Motor neuron (in vitro differentiated cells): ENCODE measurements around the gene GLI2. TPM values are rescaled to one million over a fixed set of nuclear protein-coding genes. Genes with fewer than 3 reads are reported as not detected.

Experiments
- ATAC-seq, 8 experiments: fragments of 200-7000 bp; cut with Tn5 transposase; replicated peaks in 6 of 8; 2 replicates each; pipeline ENCODE4 v1.8.0; 2021; ENCODE audit warnings: mild to moderate bottlenecking in 8 of 8, moderate library complexity in 8 of 8
- H3K27ac ChIP-seq, 2 donors: fragments of 250-450 bp; sonication (Bioruptor Pico); 2 replicates each; pipeline ENCODE4 v1.9.0; 2021; ENCODE audit warnings: antibody characterized with exemption in 2 of 2, mild to moderate bottlenecking in 2 of 2, moderate library complexity in 1 of 2
- H3K4me1 ChIP-seq, 2 donors: fragments of 250-450 bp; sonication (Bioruptor Pico); replicated peaks in 1 of 2; 2 replicates each; pipeline ENCODE4 v1.6.1; 2021; ENCODE audit warnings: antibody characterized with exemption in 2 of 2, mild to moderate bottlenecking in 2 of 2, moderate library complexity in 1 of 2
- H3K4me3 ChIP-seq, 5 donors: fragments of 250-450 bp; sonication (Bioruptor Pico); 2 replicates each; pipeline ENCODE4 v1.9.0; 2021; ENCODE audit warnings: antibody characterized with exemption in 5 of 5, mild to moderate bottlenecking in 5 of 5, moderate library complexity in 4 of 5
- WGBS, 10 experiments: fragments of 450-650 bp; shearing (Covaris generic); methylation state at CpG; one replicate each; pipeline ENCODE4 v1.0.0; 2022; 5-methylcytosine and 5-hydroxymethylcytosine counted together
- in situ Hi-C, 9 experiments: fragments of 400-800 bp; cut with MboI; loops; one replicate each; pipeline ENCODE4 v1.15.0; 2021; ENCODE audit warnings: low sequenced_read_pairs in 9 of 9, low pct_unique_long_range_greater_than_20kb in 2 of 9; ENCODE audit not compliant: unreplicated experiment in 9 of 9
- total RNA-seq, 8 experiments: library from RNA; unstranded; fragments of 300-600 nt; gene quantifications; 2 replicates each; pipeline versions ENCODE4 v1.2.3 to v1.2.4, GENCODE V29; 2022

The GLI2 gene
- total RNA-seq, 8 experiments from 2014 or later = 0.45 to 11.1 (median 2.8) TPM

DNA sequence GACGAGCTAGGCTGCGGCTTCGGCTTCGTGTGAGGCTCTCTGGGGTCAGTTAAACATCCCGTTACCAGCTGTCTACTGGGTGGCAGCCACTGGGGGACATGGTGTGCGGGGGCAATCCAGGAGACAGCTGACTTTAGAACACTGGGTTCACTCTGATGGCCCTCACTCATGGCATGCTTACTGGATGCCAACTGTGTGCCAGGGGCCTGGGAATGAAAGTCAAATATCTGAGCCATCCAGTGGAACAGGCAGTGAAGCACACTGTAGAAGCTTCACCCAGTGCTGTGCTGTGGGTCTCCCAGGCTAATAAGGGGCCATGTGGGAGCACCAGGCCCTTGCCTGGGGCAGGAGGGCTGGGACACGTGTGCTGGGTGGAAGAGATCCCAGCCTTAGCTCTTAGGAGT, 48.3 kb downstream of the GLI2 start:
- in situ Hi-C loops = no loop called here
- Histone ChIP-seq H3K27ac (peak overlapping the region in 1 of 2 donors; percentile 55), H3K4me3 (no peak overlapping the region), H3K4me1 (peaks cover 28 to 34% of the 10 kb centered on the region in 2 donors)
- no peak for ATAC-seq
- WGBS, 10 experiments = 70 to 100% (median 81%) methylated on average over 2 to 6 of the region's 7 CpGs; no CpG with 5 or more reads in 6 of the 10 experiments
